Trophoblast cell (in vitro differentiated cells and primary cell): Measurements from ENCODE around the gene ALG13.

Source experiments
- DNase-seq, 2 donors: peaks; one replicate each; pipeline ENCODE4 v3.0.0-alpha.2; 2016
- H2AFZ ChIP-seq: 2 replicates; pipeline ENCODE4 v1.6.1; 2013; ENCODE audit warnings: low read length, moderate library complexity, mild to moderate bottlenecking; ENCODE audit not compliant: insufficient read depth, poor library complexity
- H2AK5ac ChIP-seq: 2 replicates; pipeline ENCODE4 v1.6.1; 2013; ENCODE audit warnings: mild to moderate bottlenecking, low read length
- H2BK120ac ChIP-seq: 2 replicates; pipeline ENCODE4 v1.6.1; 2013; ENCODE audit warnings: low read length, mild to moderate bottlenecking, moderate library complexity; ENCODE audit not compliant: insufficient read depth, poor library complexity
- H2BK12ac ChIP-seq: 2 replicates; pipeline ENCODE4 v1.6.1; 2013; ENCODE audit warnings: mild to moderate bottlenecking, low read length, moderate library complexity
- H2BK5ac ChIP-seq: 2 replicates; pipeline ENCODE4 v1.6.1; 2013; ENCODE audit warnings: low read length, low read depth, moderate library complexity, mild to moderate bottlenecking; ENCODE audit not compliant: poor library complexity
- H3K14ac ChIP-seq: 2 replicates; pipeline ENCODE4 v1.6.1; 2013; ENCODE audit warnings: mild to moderate bottlenecking, low read length
- H3K18ac ChIP-seq: 2 replicates; pipeline ENCODE4 v1.6.1; 2013; ENCODE audit warnings: mild to moderate bottlenecking, low read length
- H3K23ac ChIP-seq: 2 replicates; pipeline ENCODE4 v1.6.1; 2013; ENCODE audit warnings: low read length
- H3K27ac ChIP-seq: 2 replicates; pipeline ENCODE4 v1.5.1; 2013; ENCODE audit warnings: low read depth, mild to moderate bottlenecking, inconsistent platforms, low read length, moderate library complexity
- H3K27me3 ChIP-seq: 2 replicates; pipeline ENCODE4 v1.6.1; 2013; ENCODE audit warnings: inconsistent platforms, mild to moderate bottlenecking, low read length, moderate library complexity; ENCODE audit not compliant: insufficient read depth
- H3K36me3 ChIP-seq, 2 experiments: 1 replicate in 1 of 2; 2 replicates in 1 of 2; pipeline ENCODE4 v1.6.1; 2013; ENCODE audit warnings: low read length in 2 of 2, mild to moderate bottlenecking in 2 of 2, moderate library complexity in 1 of 2; ENCODE audit not compliant: insufficient read depth in 2 of 2, control insufficient read depth in 1 of 2
- H3K4ac ChIP-seq: 2 replicates; pipeline ENCODE4 v1.6.1; 2013; ENCODE audit warnings: low read depth, mild to moderate bottlenecking, low read length, moderate library complexity
- H3K4me1 ChIP-seq, 2 experiments: 1 replicate in 1 of 2; 2 replicates in 1 of 2; pipeline ENCODE4 v1.6.1; 2013; ENCODE audit warnings: low read length in 2 of 2, mild to moderate bottlenecking in 2 of 2, moderate library complexity in 1 of 2; ENCODE audit not compliant: insufficient read depth in 2 of 2, control insufficient read depth in 1 of 2
- H3K4me2 ChIP-seq: 2 replicates; pipeline ENCODE4 v1.6.1; 2013; ENCODE audit warnings: inconsistent platforms, mild to moderate bottlenecking, low read length, moderate library complexity
- H3K4me3 ChIP-seq: 2 replicates; pipeline ENCODE4 v1.5.1; 2013; ENCODE audit warnings: mild to moderate bottlenecking, low read depth, low read length, inconsistent platforms
- H3K79me1 ChIP-seq: one replicate; pipeline ENCODE4 v1.6.1; 2013; ENCODE audit warnings: low read length
- H3K79me2 ChIP-seq: 2 replicates; pipeline ENCODE4 v1.6.1; 2013; ENCODE audit warnings: low read length, mild to moderate bottlenecking; ENCODE audit not compliant: control insufficient read depth, insufficient read depth, poor library complexity
- H3K9ac ChIP-seq: 2 replicates; pipeline ENCODE4 v1.6.1; 2013; ENCODE audit warnings: mild to moderate bottlenecking, low read length
- H3K9me3 ChIP-seq: 2 replicates; pipeline ENCODE4 v1.6.1; 2013; ENCODE audit warnings: low read depth, mild to moderate bottlenecking, control low read depth, inconsistent platforms, low read length; ENCODE audit not compliant: insufficient read depth
- H4K12ac ChIP-seq: 2 replicates; pipeline ENCODE4 v1.6.1; 2013; ENCODE audit warnings: low read depth, mild to moderate bottlenecking, low read length, moderate library complexity
- H4K8ac ChIP-seq: 2 replicates; pipeline ENCODE4 v1.6.1; 2013; ENCODE audit warnings: low read depth, mild to moderate bottlenecking, low read length, moderate library complexity
- H4K91ac ChIP-seq: one replicate; pipeline ENCODE4 v1.6.1; 2013; ENCODE audit warnings: low read depth, mild to moderate bottlenecking, low read length, moderate library complexity
- WGBS: extraction: QIAGEN DNeasy Blood & Tissue Kit; methylation state at CpG from one replicate; pipeline ENCODE4 v1.1.7; 2013; ENCODE audit warnings: missing lambda C conversion rate; ENCODE audit not compliant: insufficient read length, insufficient coverage; ENCODE audit errors: extremely low coverage; 5-methylcytosine and 5-hydroxymethylcytosine counted together

ALG13 gene

DNA sequence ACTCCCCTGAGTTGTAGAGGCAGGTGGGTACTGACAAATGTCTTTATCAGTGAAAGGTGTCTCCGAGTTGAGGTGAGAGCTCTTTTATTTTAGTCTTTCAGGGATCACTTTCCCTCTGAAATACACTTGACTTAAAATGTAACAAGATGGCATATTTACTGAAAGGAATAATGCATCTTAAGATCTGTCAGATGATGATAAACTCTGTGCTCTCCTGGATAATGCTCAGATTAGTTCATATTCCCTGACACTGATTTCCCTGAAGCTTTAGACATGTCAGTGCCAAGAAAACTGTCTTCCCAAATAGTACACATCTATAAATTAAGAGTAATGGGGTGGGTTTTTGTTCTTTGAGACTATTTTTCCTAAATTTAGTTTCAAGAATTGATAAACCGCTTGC is 75.5 kb downstream of the ALG13 start:
- no peak overlapping the region for H4K91ac ChIP-seq
- WGBS: no CpG with 5 or more reads among the region's 2 CpGs
- H3K4me1 ChIP-seq: no peaks in the 10 kb centered on the region
- no peak overlapping the region for H3K14ac ChIP-seq
- no peak overlapping the region for H2BK12ac ChIP-seq
- H3K4me2 ChIP-seq: no peak overlapping the region
- no peaks in the 10 kb centered on the region for H3K9me3 ChIP-seq
- H2AFZ ChIP-seq: no peak overlapping the region
- no peak overlapping the region for H4K8ac ChIP-seq
- no peak overlapping the region for H3K9ac ChIP-seq
- no peak overlapping the region for H3K4ac ChIP-seq
- no peak overlapping the region for H3K27ac ChIP-seq
- no peak overlapping the region for H4K12ac ChIP-seq
- H2BK5ac ChIP-seq: no peak overlapping the region
- H3K23ac ChIP-seq: no peak overlapping the region
- H3K36me3 ChIP-seq: no peaks in the 10 kb centered on the region
- H3K27me3 ChIP-seq: no peaks in the 10 kb centered on the region
- no peaks in the 10 kb centered on the region for H3K79me2 ChIP-seq
- no peak overlapping the region for H3K4me3 ChIP-seq
- H2AK5ac ChIP-seq: no peak overlapping the region
- no peaks in the 10 kb centered on the region for H3K79me1 ChIP-seq
- H3K18ac ChIP-seq: no peak overlapping the region
- H2BK120ac ChIP-seq: no peak overlapping the region
- no peak for DNase-seq

DNA sequence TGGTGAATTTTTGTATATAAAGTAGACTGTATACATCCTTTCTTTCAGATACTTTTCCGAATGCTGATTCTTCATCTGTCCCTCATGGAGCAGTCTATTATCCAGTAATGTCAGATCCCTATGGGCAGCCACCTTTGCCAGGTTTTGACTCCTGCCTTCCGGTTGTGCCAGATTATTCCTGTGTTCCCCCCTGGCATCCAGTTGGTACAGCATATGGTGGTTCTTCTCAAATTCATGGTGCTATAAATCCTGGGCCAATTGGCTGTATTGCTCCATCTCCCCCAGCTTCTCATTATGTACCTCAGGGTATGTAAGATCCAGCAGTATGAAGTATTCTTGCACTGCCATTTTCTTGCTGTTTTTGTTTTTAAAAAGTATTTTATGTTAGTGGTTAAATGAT is 78.7 kb downstream of the ALG13 start:
- no peak for DNase-seq
- H3K79me2 ChIP-seq: no peaks in the 10 kb centered on the region

DNA sequence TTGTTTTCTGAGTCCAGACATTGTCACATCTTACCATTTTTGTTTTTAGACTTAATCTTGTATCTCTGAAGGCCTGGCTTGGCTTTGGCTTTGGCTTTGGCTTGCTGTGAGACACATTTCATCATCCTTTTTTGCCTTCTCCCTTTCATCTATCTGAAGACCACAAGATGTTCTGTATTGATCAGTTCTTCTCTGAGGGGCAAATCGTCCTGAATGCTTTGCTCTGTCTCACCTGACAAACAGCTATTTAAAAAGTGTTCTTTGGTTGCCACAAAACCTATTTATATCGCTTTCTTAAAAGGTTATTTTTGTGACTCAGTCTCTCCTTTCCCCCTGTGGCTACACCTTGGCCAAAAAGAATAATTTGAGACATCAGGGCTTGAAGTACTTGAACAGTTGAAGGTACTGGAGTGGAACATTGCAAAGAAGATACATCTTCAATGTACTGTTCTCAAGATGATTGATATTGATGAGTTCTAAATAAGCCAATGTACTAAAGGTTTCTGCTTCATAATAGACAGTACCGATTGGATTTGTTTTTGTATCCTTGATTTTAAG is 80.7 kb downstream of the ALG13 start:
- Histone ChIP-seq H4K91ac (no peak overlapping the region), H4K8ac (no peak overlapping the region), H3K36me3 (no peaks in the 10 kb centered on the region), H3K4me1 (no peaks in the 10 kb centered on the region), H3K4me3 (no peak overlapping the region), H3K14ac (no peak overlapping the region), H3K4ac (no peak overlapping the region), H3K9me3 (no peaks in the 10 kb centered on the region), H3K23ac (no peak overlapping the region), H3K4me2 (no peak overlapping the region), H2AK5ac (no peak overlapping the region), H3K27me3 (no peaks in the 10 kb centered on the region), H2BK5ac (no peak overlapping the region), H3K9ac (no peak overlapping the region), H2BK12ac (no peak overlapping the region), H3K79me1 (no peaks in the 10 kb centered on the region), H3K27ac (no peak overlapping the region), H4K12ac (no peak overlapping the region), H3K18ac (no peak overlapping the region), H3K79me2 (no peaks in the 10 kb centered on the region), H2BK120ac (no peak overlapping the region), H2AFZ (no peak overlapping the region)
- DNase-seq: no peak
- no CpG with 5 or more reads among the region's 3 CpGs for WGBS

More for the DNA sequence above, 78.7 kb downstream of the ALG13 start:
- Histone ChIP-seq H3K9me3 (no peaks in the 10 kb centered on the region), H3K4me2 (no peak overlapping the region), H3K4me1 (no peaks in the 10 kb centered on the region), H2BK120ac (no peak overlapping the region), H2BK5ac (no peak overlapping the region), H3K4me3 (no peak overlapping the region), H3K79me1 (no peaks in the 10 kb centered on the region), H3K23ac (no peak overlapping the region), H4K8ac (no peak overlapping the region), H3K9ac (no peak overlapping the region), H3K27ac (no peak overlapping the region), H2AFZ (no peak overlapping the region), H2AK5ac (no peak overlapping the region), H3K36me3 (no peaks in the 10 kb centered on the region), H2BK12ac (no peak overlapping the region), H3K4ac (no peak overlapping the region), H3K27me3 (no peaks in the 10 kb centered on the region), H4K91ac (no peak overlapping the region), H3K18ac (no peak overlapping the region), H3K14ac (no peak overlapping the region), H4K12ac (no peak overlapping the region)
- no CpG with 5 or more reads among the region's 2 CpGs for WGBS

DNA sequence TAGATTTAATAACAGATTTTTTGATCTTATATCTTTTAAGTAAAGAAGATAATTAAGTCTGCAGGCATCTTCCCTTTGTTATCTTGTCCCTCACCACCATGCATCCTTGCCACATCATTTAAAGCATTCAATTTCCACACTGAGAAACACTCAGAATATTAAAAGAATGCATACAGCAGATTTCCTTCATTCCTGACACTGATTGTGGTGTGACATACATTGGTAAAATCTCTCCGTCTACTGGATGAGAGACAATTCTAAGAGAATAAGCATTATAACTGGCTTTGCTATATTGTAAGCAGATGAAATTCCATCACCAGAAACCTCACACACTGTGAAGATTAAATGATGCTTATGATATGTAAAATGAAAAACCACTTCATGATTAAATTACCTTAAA is 97.6 kb downstream of the ALG13 start:
- Histone ChIP-seq H3K9ac (no peak overlapping the region), H3K4me2 (no peak overlapping the region), H3K14ac (no peak overlapping the region), H3K79me1 (no peaks in the 10 kb centered on the region), H2BK5ac (no peak overlapping the region), H4K8ac (no peak overlapping the region), H2BK12ac (no peak overlapping the region), H4K12ac (no peak overlapping the region), H3K27me3 (no peaks in the 10 kb centered on the region), H4K91ac (no peak overlapping the region), H3K9me3 (no peaks in the 10 kb centered on the region), H3K79me2 (no peaks in the 10 kb centered on the region), H2AK5ac (no peak overlapping the region), H3K18ac (no peak overlapping the region), H3K23ac (no peak overlapping the region), H2BK120ac (no peak overlapping the region), H3K4me1 (no peaks in the 10 kb centered on the region), H3K4me3 (no peak overlapping the region), H3K27ac (no peak overlapping the region), H3K36me3 (no peaks in the 10 kb centered on the region), H2AFZ (no peak overlapping the region), H3K4ac (no peak overlapping the region)
- DNase-seq: peak; percentile 11 to 73
- WGBS: no CpG with 5 or more reads among the region's 1 CpG
